Transverse colon (tissue), 4 donors: Measurements from ENCODE around the gene ZNF654.

ENCODE experiments used
- CTCF ChIP-seq, 5 experiments: fragments of 200-600 bp in 3 of 5; fragments of 450-650 bp in 2 of 5; sonication (generic) in 3 of 5; IDR thresholded peaks; 1 replicate in 2 of 5; 2 replicates in 3 of 5; pipeline ENCODE4 v1.5.1; 2016 to 2017; ENCODE audit warnings: antibody characterized with exemption in 5 of 5, inconsistent platforms in 3 of 5, mild to moderate bottlenecking in 2 of 5, moderate library complexity in 1 of 5
- POLR2A ChIP-seq: fragments of 450-650 bp; IDR thresholded peaks from one replicate; pipeline ENCODE4 v1.6.1; 2016; ENCODE audit warnings: antibody characterized with exemption, mild to moderate bottlenecking, moderate library complexity
- POLR2AphosphoS5 ChIP-seq, 3 donors: sonication (generic); formaldehyde crosslinking; IDR thresholded peaks; one replicate each; pipeline ENCODE4 v1.6.1; 2016; ENCODE audit warnings: antibody characterized with exemption in 3 of 3

- TF ChIP-seq CTCF (IDR thresholded peaks at IDR 0.05) (no peak), POLR2AphosphoS5 (IDR thresholded peaks at IDR 0.05) (no peak), POLR2A (no peak)
Observed at GRCh38 chr3:88058306-88058580, 812 bp upstream of the ZNF654 start.
